Endodermal cell (in vitro differentiated cells): ENCODE results near the gene IL10RA. TPM values are rescaled to one million over a fixed set of nuclear protein-coding genes. Genes with fewer than 3 reads are reported as not detected.

ENCODE experiments used
- DNase-seq: peaks from one replicate; pipeline ENCODE4 v3.0.0-alpha.2; 2017
- H3K27ac ChIP-seq: 2 replicates; pipeline ENCODE4 v1.5.1; 2013; ENCODE audit warnings: mild to moderate bottlenecking, low read depth, low read length, moderate library complexity
- H3K27me3 ChIP-seq: 2 replicates; pipeline ENCODE4 v1.6.1; 2013; ENCODE audit warnings: mild to moderate bottlenecking, low read length, moderate library complexity; ENCODE audit not compliant: insufficient read depth, control insufficient read depth, poor library complexity, severe bottlenecking
- H3K36me3 ChIP-seq: 2 replicates; pipeline ENCODE4 v1.7.0; 2013; ENCODE audit warnings: mild to moderate bottlenecking, low read length, moderate library complexity; ENCODE audit not compliant: control insufficient read depth, insufficient read depth
- H3K4me1 ChIP-seq: one replicate; pipeline ENCODE4 v1.7.0; 2013; ENCODE audit warnings: low read length; ENCODE audit not compliant: control insufficient read depth, insufficient read depth
- H3K4me3 ChIP-seq: 2 replicates; pipeline ENCODE4 v1.5.1; 2013; ENCODE audit warnings: mild to moderate bottlenecking, low read length, moderate library complexity
- H3K9ac ChIP-seq: 2 replicates; pipeline ENCODE4 v1.6.1; 2013; ENCODE audit warnings: mild to moderate bottlenecking, low read length, moderate library complexity; ENCODE audit not compliant: poor library complexity, severe bottlenecking; ENCODE audit errors: extremely low read depth
- H3K9me3 ChIP-seq: 2 replicates; pipeline ENCODE4 v1.6.1; 2013; ENCODE audit warnings: mild to moderate bottlenecking, low read length, moderate library complexity; ENCODE audit not compliant: control insufficient read depth
- H3K27ac Mint-ChIP-seq: 2 replicates; pipeline ENCODE4 v1.8.0; 2020; ENCODE audit warnings: mixed read lengths
- H3K27me3 Mint-ChIP-seq: 2 replicates; pipeline ENCODE4 v1.8.0; 2021; ENCODE audit warnings: mild to moderate bottlenecking, mixed read lengths; ENCODE audit not compliant: insufficient read depth
- H3K36me3 Mint-ChIP-seq: 2 replicates; pipeline ENCODE4 v1.8.0; 2020; ENCODE audit warnings: low read depth, mixed read lengths
- H3K4me1 Mint-ChIP-seq: 2 replicates; pipeline ENCODE4 v1.8.0; 2020; ENCODE audit warnings: mixed read lengths
- H3K4me3 Mint-ChIP-seq: 2 replicates; pipeline ENCODE4 v1.8.0; 2020; ENCODE audit warnings: mild to moderate bottlenecking, moderate library complexity, mixed read lengths
- H3K9me3 Mint-ChIP-seq: 2 replicates; pipeline ENCODE4 v1.8.0; 2020; ENCODE audit warnings: mild to moderate bottlenecking, mixed read lengths
- WGBS, 2 experiments: methylation state at CpG; one replicate each; pipeline versions ENCODE4 v1.1.5 to v1.1.7; 2013; ENCODE audit warnings: missing lambda C conversion rate in 2 of 2, mixed read lengths in 1 of 2; ENCODE audit not compliant: insufficient coverage in 1 of 2, insufficient read length in 1 of 2; 5-methylcytosine and 5-hydroxymethylcytosine counted together
- total RNA-seq, 2 donors: library from RNA; stranded (reverse); fragmentation: NEBNext Ultra II Directional in 1 of 2; extraction: Animal tissue kit (Norgen Biotek cat#: 25700) in 1 of 2; gene quantifications; 2 replicates in 1 of 2; 3 replicates in 1 of 2; pipeline ENCODE4 v1.2.1, GENCODE V29; 2021
- TF ChIP-seq, protein P1 (sequence below): fragments of 200-600 bp; sonication (generic); conservative IDR thresholded peaks from 2 replicates; pipeline ENCODE4 v1.5.0; 2021; ENCODE audit warnings: antibody characterized with exemption, mild to moderate bottlenecking

Gene IL10RA
- total RNA-seq, 2 donors from 2014 or later, result 0.46 to 0.51 TPM

DNA sequence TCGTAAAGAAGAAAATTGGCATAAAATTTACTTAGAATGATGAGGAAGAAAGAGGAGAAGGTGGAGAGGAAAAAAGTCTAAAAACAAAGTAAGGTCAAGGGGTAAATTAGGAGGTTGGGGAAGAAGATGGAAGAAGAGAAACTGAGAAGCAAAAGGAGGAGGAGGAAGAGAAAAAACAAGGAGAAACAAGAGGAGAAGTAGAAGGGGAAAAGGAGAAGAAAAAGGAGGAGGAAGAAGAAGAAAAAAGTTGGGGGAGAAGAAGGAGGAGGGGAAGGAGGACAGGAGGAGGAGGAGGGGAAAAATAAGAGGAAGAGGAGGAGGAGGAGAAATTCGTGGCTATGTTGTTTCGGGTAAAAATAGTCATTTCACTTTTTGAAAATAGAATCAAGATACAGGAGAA is 42.4 kb downstream of the IL10RA start:
- Histone ChIP-seq H3K27me3 (no peaks in the 10 kb centered on the region), H3K36me3 (no peaks in the 10 kb centered on the region), H3K9ac (no peak overlapping the region), H3K4me1 (no peaks in the 10 kb centered on the region), H3K9me3 (no peaks in the 10 kb centered on the region), H3K4me3 (no peak overlapping the region), H3K27ac (no peak overlapping the region)
- no peak overlapping the region for H3K4me3 Mint-ChIP-seq
- peaks cover 2% of the 10 kb centered on the region for H3K9me3 Mint-ChIP-seq
- TF ChIP-seq, protein P1, sequence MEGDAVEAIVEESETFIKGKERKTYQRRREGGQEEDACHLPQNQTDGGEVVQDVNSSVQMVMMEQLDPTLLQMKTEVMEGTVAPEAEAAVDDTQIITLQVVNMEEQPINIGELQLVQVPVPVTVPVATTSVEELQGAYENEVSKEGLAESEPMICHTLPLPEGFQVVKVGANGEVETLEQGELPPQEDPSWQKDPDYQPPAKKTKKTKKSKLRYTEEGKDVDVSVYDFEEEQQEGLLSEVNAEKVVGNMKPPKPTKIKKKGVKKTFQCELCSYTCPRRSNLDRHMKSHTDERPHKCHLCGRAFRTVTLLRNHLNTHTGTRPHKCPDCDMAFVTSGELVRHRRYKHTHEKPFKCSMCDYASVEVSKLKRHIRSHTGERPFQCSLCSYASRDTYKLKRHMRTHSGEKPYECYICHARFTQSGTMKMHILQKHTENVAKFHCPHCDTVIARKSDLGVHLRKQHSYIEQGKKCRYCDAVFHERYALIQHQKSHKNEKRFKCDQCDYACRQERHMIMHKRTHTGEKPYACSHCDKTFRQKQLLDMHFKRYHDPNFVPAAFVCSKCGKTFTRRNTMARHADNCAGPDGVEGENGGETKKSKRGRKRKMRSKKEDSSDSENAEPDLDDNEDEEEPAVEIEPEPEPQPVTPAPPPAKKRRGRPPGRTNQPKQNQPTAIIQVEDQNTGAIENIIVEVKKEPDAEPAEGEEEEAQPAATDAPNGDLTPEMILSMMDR, result no peak
- H3K27ac Mint-ChIP-seq, result no peak overlapping the region
- H3K36me3 Mint-ChIP-seq, result no peaks in the 10 kb centered on the region
- peaks cover 8% of the 10 kb centered on the region for H3K27me3 Mint-ChIP-seq
- no peaks in the 10 kb centered on the region for H3K4me1 Mint-ChIP-seq
- no peak for DNase-seq
- 91 to 97% methylated on average over 3 of the region's 3 CpGs for WGBS, 2 experiments

DNA sequence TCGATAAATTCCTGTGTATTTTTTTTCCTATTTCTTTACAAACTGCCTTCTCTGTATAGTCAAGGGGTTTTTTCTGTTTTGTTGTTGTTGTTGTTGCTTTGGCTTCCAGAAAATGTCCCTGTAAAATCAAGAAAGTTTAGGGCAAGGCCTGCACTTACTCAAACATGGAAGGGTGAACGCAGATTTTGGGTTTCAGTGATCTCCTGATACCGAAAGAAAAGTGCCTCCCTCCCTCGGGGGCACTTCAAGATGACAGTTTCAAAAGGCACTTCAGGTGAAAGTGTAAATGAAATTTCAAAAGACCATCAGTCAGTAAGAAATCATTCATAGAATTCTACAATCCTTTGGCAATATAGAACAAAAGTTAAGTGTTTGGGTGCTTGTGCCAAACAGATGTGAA is 47.2 kb downstream of the IL10RA start:
- Histone ChIP-seq H3K9me3 (no peaks in the 10 kb centered on the region), H3K4me3 (no peak overlapping the region), H3K36me3 (no peaks in the 10 kb centered on the region), H3K4me1 (no peaks in the 10 kb centered on the region), H3K27me3 (no peaks in the 10 kb centered on the region), H3K27ac (no peak overlapping the region), H3K9ac (no peak overlapping the region)
- TF ChIP-seq, protein P1, result no peak
- Mint-ChIP-seq H3K4me3 (no peak overlapping the region), H3K27me3 (peaks cover 8% of the 10 kb centered on the region), H3K27ac (no peak overlapping the region), H3K9me3 (no peaks in the 10 kb centered on the region), H3K36me3 (no peaks in the 10 kb centered on the region), H3K4me1 (no peaks in the 10 kb centered on the region)
- WGBS, 2 experiments, result 65 to 84% methylated on average over 2 to 3 of the region's 4 CpGs
- DNase-seq, result no peak

DNA sequence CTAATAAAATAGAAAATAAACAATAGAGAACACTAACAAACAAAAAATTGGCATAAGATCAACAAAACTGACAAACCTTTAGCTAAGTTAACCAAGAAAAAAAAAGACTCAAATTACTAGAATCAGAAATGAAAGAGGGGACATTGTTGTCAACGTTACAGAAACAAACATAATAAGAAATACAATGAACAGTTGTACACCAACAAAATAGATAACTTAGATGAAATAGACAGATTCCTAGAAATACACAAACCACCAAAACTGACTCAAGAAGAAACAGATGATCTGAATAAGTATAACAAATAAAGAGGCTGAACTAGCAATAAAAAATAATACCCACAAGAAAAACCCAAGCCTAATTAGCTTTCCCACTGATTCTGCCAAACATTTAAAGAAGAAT is 55.9 kb downstream of the IL10RA start:
- no peak for DNase-seq
- H3K27me3 ChIP-seq, result no peaks in the 10 kb centered on the region
- H3K4me3 ChIP-seq, result no peak overlapping the region
- Mint-ChIP-seq H3K4me3 (no peak overlapping the region), H3K9me3 (no peaks in the 10 kb centered on the region), H3K27ac (no peak overlapping the region), H3K36me3 (no peaks in the 10 kb centered on the region), H3K27me3 (peaks cover 13% of the 10 kb centered on the region), H3K4me1 (no peaks in the 10 kb centered on the region)
- no peaks in the 10 kb centered on the region for H3K9me3 ChIP-seq
- H3K4me1 ChIP-seq, result no peaks in the 10 kb centered on the region
- no peak overlapping the region for H3K9ac ChIP-seq
- TF ChIP-seq, protein P1, result no peak
- H3K36me3 ChIP-seq, result no peaks in the 10 kb centered on the region
- H3K27ac ChIP-seq, result no peak overlapping the region
- 80% methylated on average over 1 of the region's 1 CpG; no CpG with 5 or more reads in 1 of the 2 experiments for WGBS, 2 experiments
